OCI-LY3 (cell line): Measurements from ENCODE around the gene ARHGAP19.

Experiments
- CTCF ChIP-seq: fragments of 200-600, 300-600 bp; sonication (generic); IDR thresholded peaks from 2 replicates; pipeline ENCODE4 v1.5.1; 2014; ENCODE audit warnings: antibody characterized with exemption, low read length, low read depth
- EZH2phosphoT487 ChIP-seq: fragments of 200-600 bp; shearing (Covaris generic); IDR thresholded peaks from 2 replicates; pipeline ENCODE4 v1.6.1; 2018; ENCODE audit warnings: antibody characterized with exemption, mixed run types, low read depth

- no peak for TF ChIP-seq CTCF
- no peak for TF ChIP-seq EZH2phosphoT487
These were observed 40.3 kb upstream of the ARHGAP19 start for GRCh38 chr10:97332591-97333350.
